Measurements from ENCODE around the gene ENPP7.
"Not testable (repeated sequence)": the region's sequence is repeated elsewhere in the genome, so short reads cannot be mapped to it uniquely, and the experiment has no call there.

DNA sequence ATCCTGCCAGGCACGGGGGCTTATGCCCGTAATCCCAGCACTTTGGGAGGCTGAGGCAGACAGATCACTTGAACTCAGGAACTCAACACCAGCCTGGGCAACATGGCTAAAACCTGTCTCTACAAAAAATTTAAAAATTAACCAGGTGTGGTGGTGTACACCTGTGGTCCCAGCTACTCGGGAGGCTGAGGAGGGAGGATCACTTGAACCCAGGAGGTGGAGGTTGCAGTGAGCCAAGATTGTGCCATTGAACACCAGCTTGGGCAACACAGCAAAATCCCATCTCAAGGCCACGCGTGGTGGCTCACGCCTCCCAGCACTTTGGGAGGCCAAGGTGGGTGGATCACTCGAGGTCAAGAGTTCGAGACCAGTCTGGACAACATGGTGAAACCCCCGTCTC lies 24.2 kb downstream of the ENPP7 start:
- TF ChIP-seq, protein P1, sequence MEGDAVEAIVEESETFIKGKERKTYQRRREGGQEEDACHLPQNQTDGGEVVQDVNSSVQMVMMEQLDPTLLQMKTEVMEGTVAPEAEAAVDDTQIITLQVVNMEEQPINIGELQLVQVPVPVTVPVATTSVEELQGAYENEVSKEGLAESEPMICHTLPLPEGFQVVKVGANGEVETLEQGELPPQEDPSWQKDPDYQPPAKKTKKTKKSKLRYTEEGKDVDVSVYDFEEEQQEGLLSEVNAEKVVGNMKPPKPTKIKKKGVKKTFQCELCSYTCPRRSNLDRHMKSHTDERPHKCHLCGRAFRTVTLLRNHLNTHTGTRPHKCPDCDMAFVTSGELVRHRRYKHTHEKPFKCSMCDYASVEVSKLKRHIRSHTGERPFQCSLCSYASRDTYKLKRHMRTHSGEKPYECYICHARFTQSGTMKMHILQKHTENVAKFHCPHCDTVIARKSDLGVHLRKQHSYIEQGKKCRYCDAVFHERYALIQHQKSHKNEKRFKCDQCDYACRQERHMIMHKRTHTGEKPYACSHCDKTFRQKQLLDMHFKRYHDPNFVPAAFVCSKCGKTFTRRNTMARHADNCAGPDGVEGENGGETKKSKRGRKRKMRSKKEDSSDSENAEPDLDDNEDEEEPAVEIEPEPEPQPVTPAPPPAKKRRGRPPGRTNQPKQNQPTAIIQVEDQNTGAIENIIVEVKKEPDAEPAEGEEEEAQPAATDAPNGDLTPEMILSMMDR (IDR thresholded peaks at IDR 0.05; ENCODE audit: low read length) = not testable (repeated sequence)
- not testable (repeated sequence) for TF ChIP-seq EZH2 (optimal IDR thresholded peaks at IDR 0.05; ENCODE audit: low read depth, low read length)
